Right cardiac atrium (tissue), 5 donors: Measurements from ENCODE around the gene FAM210A. TPM values are rescaled to one million over a fixed set of nuclear protein-coding genes. Genes with fewer than 3 reads are reported as not detected.
"Not testable (repeated sequence)": the region's sequence is repeated elsewhere in the genome, so short reads cannot be mapped to it uniquely, and the experiment has no call there.

ENCODE experiments used
- ATAC-seq, 2 donors: fragments of 200-7000 bp; cut with Tn5 transposase; one replicate each; pipeline versions ENCODE4 v1.8.0 to v1.9.1; 2020; ENCODE audit warnings: moderate library complexity in 2 of 2, mild to moderate bottlenecking in 1 of 2
- DNase-seq, 3 donors: peaks; one replicate each; pipeline ENCODE4 v3.0.0-alpha.2; 2020
- H3K27ac ChIP-seq: one replicate; pipeline ENCODE4 v1.5.1; 2013; ENCODE audit warnings: mild to moderate bottlenecking, low read length, control low read depth, moderate library complexity
- H3K27me3 ChIP-seq: one replicate; pipeline ENCODE4 v1.6.1; 2013; ENCODE audit not compliant: control insufficient read depth, insufficient read depth
- H3K4me1 ChIP-seq: one replicate; pipeline ENCODE4 v1.6.1; 2013; ENCODE audit warnings: low read length; ENCODE audit not compliant: control insufficient read depth, insufficient read depth
- H3K4me3 ChIP-seq: one replicate; pipeline ENCODE4 v1.5.1; 2013; ENCODE audit warnings: low read length, control low read depth
- H3K9me3 ChIP-seq: one replicate; pipeline ENCODE4 v1.6.1; 2013; ENCODE audit warnings: low read length; ENCODE audit not compliant: control insufficient read depth
- WGBS: extraction: QIAGEN DNeasy Blood & Tissue Kit; methylation state at CpG from one replicate; pipeline ENCODE4 v1.1.7; 2013; 5-methylcytosine and 5-hydroxymethylcytosine counted together
- intact Hi-C, 4 donors: fragments of 100-400 bp; cut with DNase I; formaldehyde crosslinking; loops; one replicate each; pipeline versions ENCODE4 v1.11.0 to v1.14.0; 2022 to 2023
- polyA plus RNA-seq: library from polyadenylated mRNA; stranded (reverse); fragments of 200-250 nt; gene quantifications from one replicate; pipeline ENCODE4 v1.2.3, GENCODE V29; 2013
- total RNA-seq, 4 donors: library from RNA; stranded (reverse); fragmentation: NEBNext Ultra II Directional; extraction: Animal tissue kit (Norgen Biotek cat#: 25700); gene quantifications; one replicate each; pipeline ENCODE4 v1.2.1, GENCODE V29; 2021
- donor health status: healthy with polysubstance abuse.
- donor health status: DM: no; HTN: yes; CAD: no.
- donor health status: DM: no; HTN: no; CAD: no.
- donor health status: DM: no; HTN: yes; CAD: no; lungs with severe emphysema.
- donor health status: DM: yes; HTN: yes; CAD: no.

The FAM210A gene
- total and polyA plus RNA-seq, 5 donors: 12.6 to 66.5 (median 47.8) TPM

DNA sequence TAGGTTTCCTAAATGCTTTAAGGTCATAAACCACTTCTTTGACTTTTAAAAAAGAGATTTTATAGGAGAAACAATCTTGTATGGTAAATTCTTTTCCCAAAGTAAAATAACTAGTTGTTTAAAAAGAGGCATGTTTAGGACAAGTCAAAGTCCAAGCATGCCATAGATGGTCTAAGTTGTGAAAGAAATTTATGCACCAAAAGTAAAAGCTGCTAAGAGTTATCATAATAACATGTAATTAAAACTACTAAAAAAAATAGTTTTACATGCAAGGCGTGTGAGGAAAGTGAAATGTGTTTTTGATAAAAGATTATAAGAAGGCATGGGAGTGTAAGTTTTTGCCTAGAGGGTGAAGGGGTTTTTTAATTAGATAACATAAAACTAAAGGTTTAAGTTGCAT lies 22.5 kb downstream of the FAM210A start:
- WGBS: 95% methylated on average over 1 of the region's 1 CpG
- Histone ChIP-seq H3K27ac (no peak overlapping the region), H3K27me3 (no peaks in the 10 kb centered on the region), H3K4me3 (no peak overlapping the region), H3K4me1 (no peaks in the 10 kb centered on the region), H3K9me3 (no peaks in the 10 kb centered on the region)
- intact Hi-C loops: no loop called here
- DNase-seq (no peak), ATAC-seq (no peak)

- intact Hi-C loops: no loop called here
Measured at GRCh38 chr18:13700153-13700552, 26.2 kb downstream of the FAM210A start.

DNA sequence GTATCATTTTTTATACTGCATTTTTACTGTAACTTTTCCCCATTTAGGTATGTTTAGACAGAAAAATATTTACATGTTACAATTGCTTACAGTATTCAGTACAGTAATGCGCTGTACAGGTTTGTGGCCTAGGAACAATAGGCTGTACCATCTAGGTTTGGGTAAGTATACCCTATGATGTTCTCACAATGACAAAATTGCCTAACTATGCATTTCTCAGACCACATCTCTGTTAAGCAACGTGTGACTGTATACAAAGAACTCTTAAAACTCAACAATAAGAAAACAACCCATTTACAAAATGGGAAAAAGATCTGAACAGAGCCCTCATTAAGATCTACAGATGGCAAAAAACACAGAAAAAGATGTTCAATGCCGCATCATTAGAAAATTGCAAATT lies 29.4 kb downstream of the FAM210A start:
- no peak overlapping the region for H3K27ac ChIP-seq
- 93% methylated on average over 3 of the region's 3 CpGs for WGBS
- H3K4me3 ChIP-seq: no peak overlapping the region
- no peaks in the 10 kb centered on the region for H3K9me3 ChIP-seq
- intact Hi-C loops: no loop called here
- no peaks in the 10 kb centered on the region for H3K27me3 ChIP-seq
- H3K4me1 ChIP-seq: no peaks in the 10 kb centered on the region
- ATAC-seq (no peak), DNase-seq (no peak)

More at GRCh38 chr18:13700153-13700552, 26.2 kb downstream of the FAM210A start:
- Histone ChIP-seq H3K27ac (no peak overlapping the region), H3K4me3 (no peak overlapping the region), H3K9me3 (no peaks in the 10 kb centered on the region), H3K4me1 (no peaks in the 10 kb centered on the region), H3K27me3 (no peaks in the 10 kb centered on the region)
- 95% methylated on average over 1 of the region's 1 CpG for WGBS
- DNase-seq (no peak), ATAC-seq (no peak)

- H3K4me3 ChIP-seq, H3K9me3 ChIP-seq, H3K27me3 ChIP-seq, H3K27ac ChIP-seq, ATAC-seq, H3K4me1 ChIP-seq, intact Hi-C loops, DNase-seq: not testable (repeated sequence)
- WGBS: 97% methylated on average over 5 of the region's 5 CpGs
Measured at GRCh38 chr18:13695337-13695736, 31.0 kb downstream of the FAM210A start.

- H3K4me3 ChIP-seq, intact Hi-C loops, H3K4me1 ChIP-seq, H3K9me3 ChIP-seq, ATAC-seq, H3K27ac ChIP-seq, H3K27me3 ChIP-seq: not testable (repeated sequence)
- 96% methylated on average over 9 of the region's 9 CpGs for WGBS
- peak in 1 of 3 donors; percentile 23 for DNase-seq
Measured at GRCh38 chr18:13690060-13690459, 36.3 kb downstream of the FAM210A start.

- H3K4me1 ChIP-seq: peaks cover 3% of the 10 kb centered on the region
- no peak overlapping the region for H3K4me3 ChIP-seq
- no peaks in the 10 kb centered on the region for H3K9me3 ChIP-seq
- no peaks in the 10 kb centered on the region for H3K27me3 ChIP-seq
- WGBS: 74% methylated on average over 21 of the region's 21 CpGs
- peak overlapping the region; percentile 53 for H3K27ac ChIP-seq
- ATAC-seq (peak; percentile 87 to 91), DNase-seq (peak in 1 of 3 donors; percentile 67)
- intact Hi-C loops: no loop called here
Measured at GRCh38 chr18:13688191-13689136, 37.9 kb downstream of the FAM210A start.

GRCh38 chr18:13684546-13684945 lies 41.8 kb downstream of the FAM210A start:
- Histone ChIP-seq H3K4me3 (no peak overlapping the region), H3K27ac (no peak overlapping the region), H3K27me3 (no peaks in the 10 kb centered on the region), H3K9me3 (no peaks in the 10 kb centered on the region), H3K4me1 (peaks cover 5% of the 10 kb centered on the region)
- no peak for DNase-seq
- no peak for ATAC-seq
- intact Hi-C loops: no loop called here
- WGBS: 90% methylated on average over 4 of the region's 4 CpGs

DNA sequence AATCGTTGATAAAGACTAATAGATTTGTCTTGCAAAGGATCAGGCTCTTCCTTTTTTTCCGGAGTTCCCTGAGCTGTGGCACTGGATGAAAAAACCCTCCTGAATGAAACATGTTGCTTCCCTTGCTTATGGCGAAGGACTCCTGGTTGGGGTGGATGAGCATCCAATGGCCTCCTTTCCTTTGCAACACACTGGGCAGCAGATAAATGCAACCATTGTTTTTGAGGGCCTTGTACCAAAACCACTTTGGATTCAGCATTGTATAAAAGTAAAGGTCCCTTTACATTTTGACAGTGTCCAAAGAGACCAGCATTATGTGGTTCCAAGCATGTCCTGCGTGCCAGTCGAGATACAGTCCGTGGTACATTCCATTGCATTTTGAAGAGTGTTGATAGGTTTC lies 44.7 kb downstream of the FAM210A start:
- ATAC-seq (no peak), DNase-seq (no peak)
- Histone ChIP-seq H3K4me1 (peaks cover 2% of the 10 kb centered on the region), H3K27ac (no peak overlapping the region), H3K9me3 (no peaks in the 10 kb centered on the region), H3K27me3 (no peaks in the 10 kb centered on the region), H3K4me3 (no peak overlapping the region)
- intact Hi-C loops: no loop called here
- 87% methylated on average over 6 of the region's 6 CpGs for WGBS

DNA sequence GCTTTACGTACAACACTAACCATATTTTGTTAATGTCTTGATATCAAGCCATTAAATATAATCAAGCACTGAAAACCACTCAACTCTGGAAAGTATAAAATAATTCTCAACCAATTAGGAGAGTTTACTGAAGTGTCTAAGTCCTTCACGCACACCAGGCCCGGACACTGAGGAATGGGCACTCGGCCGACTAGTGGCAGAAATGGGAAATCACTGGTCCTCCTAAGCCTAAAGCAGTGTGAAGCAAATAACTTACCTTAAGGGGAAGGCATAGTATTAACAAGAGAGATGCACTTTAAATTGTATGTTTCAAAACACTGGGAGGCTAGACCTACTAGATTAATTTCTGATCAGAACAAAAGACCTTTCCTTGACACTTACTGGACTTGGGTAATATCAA lies 45.7 kb downstream of the FAM210A start:
- Histone ChIP-seq H3K27me3 (no peaks in the 10 kb centered on the region), H3K9me3 (no peaks in the 10 kb centered on the region), H3K4me3 (no peak overlapping the region), H3K27ac (no peak overlapping the region), H3K4me1 (peaks cover 2% of the 10 kb centered on the region)
- peak; percentile 33 to 65 (median 59) for DNase-seq
- ATAC-seq: peak; percentile 68 to 71
- WGBS: 62% methylated on average over 5 of the region's 5 CpGs
- intact Hi-C loops: no loop called here

DNA sequence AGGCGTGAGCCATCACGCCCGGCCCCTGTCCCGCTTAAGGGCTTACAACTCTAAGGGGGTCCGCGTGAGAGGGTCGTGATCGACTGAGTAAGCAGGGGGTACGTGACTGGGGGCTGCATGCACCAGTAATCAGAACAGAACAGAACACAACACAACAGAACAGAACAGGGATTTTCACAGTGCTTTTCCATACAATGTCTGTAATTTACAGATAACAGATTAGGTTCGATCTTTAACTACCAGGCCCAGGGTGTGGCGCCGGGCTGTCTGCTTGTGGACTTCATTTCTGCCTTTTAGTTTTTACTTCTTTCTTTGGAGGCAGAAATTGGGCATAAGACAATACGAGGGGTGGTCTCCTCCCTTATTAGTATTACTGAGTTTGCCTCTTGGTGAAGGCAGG lies 49.0 kb downstream of the FAM210A start:
- intact Hi-C loops, H3K27me3 ChIP-seq, H3K4me1 ChIP-seq, H3K27ac ChIP-seq, ATAC-seq, H3K9me3 ChIP-seq, H3K4me3 ChIP-seq: not testable (repeated sequence)
- 98% methylated on average over 13 of the region's 13 CpGs for WGBS
- DNase-seq: peak in 1 of 3 donors; percentile 26

DNA sequence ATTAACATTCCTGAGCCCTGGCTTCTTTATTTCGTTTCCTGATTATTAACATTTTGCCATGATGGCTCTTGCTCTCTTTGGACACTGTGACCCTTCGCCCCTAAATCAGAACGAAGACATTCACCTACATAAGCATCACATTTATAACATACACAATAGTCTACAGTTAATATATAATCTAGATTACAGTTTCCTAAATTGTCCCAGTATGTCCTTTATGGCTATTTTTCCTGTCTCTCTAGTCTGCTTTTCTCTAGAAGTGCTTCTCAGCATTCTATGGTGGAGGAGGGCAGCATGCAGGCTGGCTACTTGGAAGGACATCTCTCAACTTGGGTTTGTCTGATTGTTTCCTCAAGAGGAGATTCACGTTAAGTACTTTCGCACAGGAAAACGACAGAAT lies 49.9 kb downstream of the FAM210A start:
- Histone ChIP-seq H3K27me3 (no peaks in the 10 kb centered on the region), H3K4me1 (no peaks in the 10 kb centered on the region), H3K4me3 (no peak overlapping the region), H3K27ac (peak overlapping the region; percentile 71), H3K9me3 (no peaks in the 10 kb centered on the region)
- intact Hi-C loops: no loop called here
- no peak for ATAC-seq
- no peak for DNase-seq
- WGBS: 88% methylated on average over 6 of the region's 6 CpGs
